Body of pancreas (tissue), 4 donors: ENCODE results near the gene TSPYL2.

Source experiments
- POLR2A ChIP-seq, 3 donors: fragments of 450-650 bp; IDR thresholded peaks; one replicate each; pipeline ENCODE4 v1.6.1; 2016; ENCODE audit warnings: antibody characterized with exemption in 3 of 3, mild to moderate bottlenecking in 2 of 3
- TF ChIP-seq, protein P1 (sequence below), 7 experiments: fragments of 450-650 bp in 4 of 7; fragments of 200-600 bp in 3 of 7; sonication (generic) in 3 of 7; IDR thresholded peaks; one replicate each; pipeline ENCODE4 v1.5.1; 2016 to 2019; ENCODE audit warnings: antibody characterized with exemption in 7 of 7

- TF ChIP-seq, protein P1, sequence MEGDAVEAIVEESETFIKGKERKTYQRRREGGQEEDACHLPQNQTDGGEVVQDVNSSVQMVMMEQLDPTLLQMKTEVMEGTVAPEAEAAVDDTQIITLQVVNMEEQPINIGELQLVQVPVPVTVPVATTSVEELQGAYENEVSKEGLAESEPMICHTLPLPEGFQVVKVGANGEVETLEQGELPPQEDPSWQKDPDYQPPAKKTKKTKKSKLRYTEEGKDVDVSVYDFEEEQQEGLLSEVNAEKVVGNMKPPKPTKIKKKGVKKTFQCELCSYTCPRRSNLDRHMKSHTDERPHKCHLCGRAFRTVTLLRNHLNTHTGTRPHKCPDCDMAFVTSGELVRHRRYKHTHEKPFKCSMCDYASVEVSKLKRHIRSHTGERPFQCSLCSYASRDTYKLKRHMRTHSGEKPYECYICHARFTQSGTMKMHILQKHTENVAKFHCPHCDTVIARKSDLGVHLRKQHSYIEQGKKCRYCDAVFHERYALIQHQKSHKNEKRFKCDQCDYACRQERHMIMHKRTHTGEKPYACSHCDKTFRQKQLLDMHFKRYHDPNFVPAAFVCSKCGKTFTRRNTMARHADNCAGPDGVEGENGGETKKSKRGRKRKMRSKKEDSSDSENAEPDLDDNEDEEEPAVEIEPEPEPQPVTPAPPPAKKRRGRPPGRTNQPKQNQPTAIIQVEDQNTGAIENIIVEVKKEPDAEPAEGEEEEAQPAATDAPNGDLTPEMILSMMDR (IDR thresholded peaks at IDR 0.05): no peak
- no peak for TF ChIP-seq POLR2A (IDR thresholded peaks at IDR 0.05)
These were observed 11.1 kb upstream of the TSPYL2 start for GRCh38 chrX:53071064-53071463.
